HG02571 (cell line): Measurements from ENCODE around the gene YIF1A.
"Not testable (repeated sequence)": the region's sequence is repeated elsewhere in the genome, so short reads cannot be mapped to it uniquely, and the experiment has no call there.

Experiments
- ATAC-seq: cut with Tn5 transposase; IDR thresholded peaks from one replicate; pipeline ENCODE4 v1.9.1; 2021; ENCODE audit warnings: mild to moderate bottlenecking, moderate library complexity; ENCODE audit not compliant: unreplicated experiment

YIF1A gene

GRCh38 chr11:66287211-66287888 lies 1.6 kb downstream of the YIF1A start:
- ATAC-seq: no peak

- ATAC-seq: no peak
Measured at GRCh38 chr11:66286699-66287098, 2.2 kb downstream of the YIF1A start.

- no peak for ATAC-seq
Measured at GRCh38 chr11:66285250-66285947, 3.5 kb downstream of the YIF1A start.

GRCh38 chr11:66284526-66285078 lies 4.3 kb downstream of the YIF1A start:
- no peak for ATAC-seq

- no peak for ATAC-seq
Measured at GRCh38 chr11:66283461-66284105, 5.4 kb downstream of the YIF1A start.

- ATAC-seq: peak; percentile 49
Measured at GRCh38 chr11:66282468-66283455, 6.2 kb downstream of the YIF1A start.

- no peak for ATAC-seq
Measured at GRCh38 chr11:66281776-66282467, 7.0 kb downstream of the YIF1A start.

GRCh38 chr11:66281001-66281400 lies 7.9 kb downstream of the YIF1A start:
- ATAC-seq: no peak

GRCh38 chr11:66280428-66280827 lies 8.5 kb downstream of the YIF1A start:
- no peak for ATAC-seq

- no peak for ATAC-seq
Measured at GRCh38 chr11:66279092-66279734, 9.7 kb downstream of the YIF1A start.

GRCh38 chr11:66278363-66279091 lies 10.4 kb downstream of the YIF1A start:
- no peak for ATAC-seq

GRCh38 chr11:66277471-66278362 lies 11.2 kb downstream of the YIF1A start, which contains the start of gene CNIH2:
CNIH2 (plus strand) TSS chr11:66278175; CDS start chr11:66278457, 282 bp downstream.
- no peak for ATAC-seq

- ATAC-seq: not testable (repeated sequence)
Measured at GRCh38 chr11:66277064-66277463, 11.9 kb downstream of the YIF1A start.

- ATAC-seq: not testable (repeated sequence)
Measured at GRCh38 chr11:66276619-66277018, 12.3 kb downstream of the YIF1A start.

- ATAC-seq: no peak
Measured at GRCh38 chr11:66275984-66276612, 12.8 kb downstream of the YIF1A start.

GRCh38 chr11:66275396-66275795 lies 13.5 kb downstream of the YIF1A start:
- no peak for ATAC-seq

- ATAC-seq: no peak
Measured at GRCh38 chr11:66274219-66274618, 14.7 kb downstream of the YIF1A start.
